Large intestine (tissue), 3 donors: Measurements from ENCODE around the gene WWP2. TPM values are rescaled to one million over a fixed set of nuclear protein-coding genes. Genes with fewer than 3 reads are reported as not detected.

ENCODE experiments used
- DNase-seq, 2 donors: peaks; one replicate each; pipeline versions ENCODE4 v3.0.0 to v3.0.0-alpha.2; 2013
- H3K27ac ChIP-seq: one replicate; pipeline ENCODE4 v1.5.1; 2013; ENCODE audit warnings: low read length
- H3K27me3 ChIP-seq: 2 replicates; pipeline ENCODE4 v1.6.1; 2013; ENCODE audit warnings: low read length; ENCODE audit not compliant: control insufficient read depth, insufficient read depth
- H3K36me3 ChIP-seq: 2 replicates; pipeline ENCODE4 v1.6.1; 2013; ENCODE audit warnings: low read length; ENCODE audit not compliant: control insufficient read depth, insufficient read depth
- H3K4me1 ChIP-seq: one replicate; pipeline ENCODE4 v1.6.1; 2013; ENCODE audit warnings: low read length; ENCODE audit not compliant: control insufficient read depth, insufficient read depth
- H3K4me3 ChIP-seq: one replicate; pipeline ENCODE4 v1.5.1; 2013; ENCODE audit warnings: low read length
- H3K9me3 ChIP-seq: one replicate; pipeline ENCODE4 v1.6.1; 2013; ENCODE audit warnings: mild to moderate bottlenecking, low read depth, low read length, moderate library complexity; ENCODE audit not compliant: control insufficient read depth
- WGBS: methylation state at CpG from one replicate; pipeline ENCODE4 v1.1.5; 2013; ENCODE audit warnings: low lambda C conversion rate; ENCODE audit not compliant: insufficient coverage; 5-methylcytosine and 5-hydroxymethylcytosine counted together
- polyA plus RNA-seq: library from polyadenylated mRNA; unstranded; fragments of 120-200 nt; gene quantifications from one replicate; pipeline ENCODE4 v1.2.1, GENCODE V29; 2013

Gene WWP2
- polyA plus RNA-seq, 1 donor: 40.4 TPM

DNA sequence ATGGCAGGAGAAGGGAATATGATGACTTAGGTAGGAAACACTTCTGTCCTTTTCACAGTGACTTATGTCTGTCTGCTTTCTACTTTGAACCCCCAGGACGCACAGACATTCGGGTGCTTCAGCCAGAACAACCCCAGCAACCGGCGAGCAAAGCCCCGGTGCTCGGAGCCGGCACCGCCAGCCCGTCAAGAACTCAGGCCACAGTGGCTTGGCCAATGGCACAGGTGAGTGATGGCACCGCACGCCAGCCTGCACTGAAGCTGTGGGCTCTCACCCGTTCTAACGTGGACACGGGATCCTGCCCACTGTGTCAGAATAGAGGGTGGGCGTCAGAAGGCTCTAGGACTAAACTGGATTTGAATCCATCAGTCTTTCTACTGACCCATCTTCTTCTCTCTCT is 109.6 kb downstream of the WWP2 start:
- no peak overlapping the region for H3K27ac ChIP-seq
- WGBS: no CpG with 5 or more reads among the region's 15 CpGs
- H3K36me3 ChIP-seq: peaks cover 60% of the 10 kb centered on the region

GRCh38 chr16:69872888-69873287 is 110.8 kb downstream of the WWP2 start:
- H3K27me3 ChIP-seq: no peaks in the 10 kb centered on the region
- no peak for DNase-seq
- H3K4me3 ChIP-seq: no peak overlapping the region
- H3K27ac ChIP-seq: no peak overlapping the region
- H3K36me3 ChIP-seq: peaks cover 62% of the 10 kb centered on the region
- H3K4me1 ChIP-seq: no peaks in the 10 kb centered on the region
- H3K9me3 ChIP-seq: peaks cover 8% of the 10 kb centered on the region
- WGBS: no CpG with 5 or more reads among the region's 7 CpGs

More for the DNA sequence above, 109.6 kb downstream of the WWP2 start:
- no peak for DNase-seq
- Histone ChIP-seq H3K4me3 (no peak overlapping the region), H3K4me1 (no peaks in the 10 kb centered on the region), H3K27me3 (no peaks in the 10 kb centered on the region), H3K9me3 (peaks cover 5% of the 10 kb centered on the region)

DNA sequence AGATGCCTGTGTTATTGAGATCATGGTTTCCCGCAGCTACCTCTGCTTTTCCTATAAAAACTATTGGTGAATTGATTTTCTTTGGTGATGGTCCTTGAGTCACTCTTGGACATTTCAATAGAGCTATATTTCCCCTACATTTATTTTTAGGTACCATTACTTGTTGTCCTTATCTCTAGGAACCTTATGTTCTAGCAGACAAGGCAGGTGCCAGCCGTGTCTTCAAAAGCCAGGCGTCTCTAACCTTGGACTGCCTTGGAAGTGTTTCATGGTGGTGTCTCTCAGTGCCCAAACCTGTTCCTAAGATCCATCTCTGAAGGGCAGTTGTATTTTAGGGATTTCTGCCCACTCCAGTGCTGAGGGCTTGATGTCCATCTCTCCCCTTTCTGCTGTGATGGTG is 111.7 kb downstream of the WWP2 start:
- H3K27me3 ChIP-seq: no peaks in the 10 kb centered on the region
- peaks cover 8% of the 10 kb centered on the region for H3K9me3 ChIP-seq
- no peak for DNase-seq
- no peaks in the 10 kb centered on the region for H3K4me1 ChIP-seq
- no peak overlapping the region for H3K4me3 ChIP-seq
- H3K27ac ChIP-seq: no peak overlapping the region
- H3K36me3 ChIP-seq: peaks cover 59% of the 10 kb centered on the region
- no CpG with 5 or more reads among the region's 3 CpGs for WGBS

DNA sequence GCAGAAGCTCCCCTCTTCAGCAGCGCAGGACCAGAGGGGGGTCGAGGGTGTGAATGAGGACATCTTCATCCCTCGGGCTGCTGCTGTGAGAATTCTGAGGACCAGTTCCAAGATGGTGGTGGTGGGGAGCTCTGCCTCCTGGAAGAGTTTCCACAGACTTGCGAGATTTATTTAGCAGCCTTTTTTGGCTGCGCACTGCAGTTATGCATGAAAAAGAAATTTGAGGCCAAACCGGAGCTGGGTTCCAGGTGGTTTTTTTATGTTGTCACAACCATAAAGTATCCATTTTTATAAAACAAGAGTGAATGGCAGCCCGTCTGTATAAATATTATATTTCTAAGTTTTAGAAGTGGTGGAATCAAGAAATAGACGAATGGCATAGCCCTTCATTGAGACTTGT is 112.1 kb downstream of the WWP2 start:
- Histone ChIP-seq H3K9me3 (peaks cover 8% of the 10 kb centered on the region), H3K27me3 (no peaks in the 10 kb centered on the region), H3K4me3 (no peak overlapping the region), H3K36me3 (peaks cover 61% of the 10 kb centered on the region), H3K27ac (no peak overlapping the region), H3K4me1 (no peaks in the 10 kb centered on the region)
- 100% methylated on average over 2 of the region's 8 CpGs for WGBS
- no peak for DNase-seq

GRCh38 chr16:69880640-69881133 is 118.6 kb downstream of the WWP2 start:
- Histone ChIP-seq H3K27me3 (no peaks in the 10 kb centered on the region), H3K4me1 (no peaks in the 10 kb centered on the region), H3K9me3 (peaks cover 8% of the 10 kb centered on the region), H3K36me3 (peaks cover 42% of the 10 kb centered on the region), H3K4me3 (no peak overlapping the region), H3K27ac (no peak overlapping the region)
- no CpG with 5 or more reads among the region's 10 CpGs for WGBS
- DNase-seq: no peak

- H3K4me1 ChIP-seq: no peaks in the 10 kb centered on the region
- H3K36me3 ChIP-seq: peaks cover 40% of the 10 kb centered on the region
- no peak overlapping the region for H3K4me3 ChIP-seq
- no peaks in the 10 kb centered on the region for H3K27me3 ChIP-seq
- no CpG with 5 or more reads among the region's 4 CpGs for WGBS
- no peak overlapping the region for H3K27ac ChIP-seq
- no peak for DNase-seq
- peaks cover 8% of the 10 kb centered on the region for H3K9me3 ChIP-seq
Observed at GRCh38 chr16:69881141-69881540, 119.0 kb downstream of the WWP2 start.

DNA sequence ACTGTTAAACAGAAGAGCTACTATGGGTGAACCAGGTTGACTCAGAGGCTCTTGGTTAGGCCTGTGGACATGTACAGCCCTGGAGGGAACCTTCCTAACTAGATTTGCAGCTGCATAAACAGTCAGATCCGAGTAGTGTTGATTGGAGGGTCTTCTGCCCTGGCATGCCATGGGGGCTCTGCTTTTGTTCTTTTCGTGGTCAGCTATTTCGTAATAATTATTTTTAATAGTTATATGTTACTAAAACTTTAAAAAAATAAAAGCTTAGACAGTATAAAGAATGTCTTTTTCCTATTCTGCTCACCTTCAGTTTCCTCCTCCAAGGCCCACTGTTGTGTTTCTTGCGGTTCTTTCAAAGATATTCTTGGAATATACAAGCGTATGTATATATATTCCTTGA is 121.6 kb downstream of the WWP2 start:
- DNase-seq: no peak
- 100% methylated on average over 2 of the region's 5 CpGs for WGBS

DNA sequence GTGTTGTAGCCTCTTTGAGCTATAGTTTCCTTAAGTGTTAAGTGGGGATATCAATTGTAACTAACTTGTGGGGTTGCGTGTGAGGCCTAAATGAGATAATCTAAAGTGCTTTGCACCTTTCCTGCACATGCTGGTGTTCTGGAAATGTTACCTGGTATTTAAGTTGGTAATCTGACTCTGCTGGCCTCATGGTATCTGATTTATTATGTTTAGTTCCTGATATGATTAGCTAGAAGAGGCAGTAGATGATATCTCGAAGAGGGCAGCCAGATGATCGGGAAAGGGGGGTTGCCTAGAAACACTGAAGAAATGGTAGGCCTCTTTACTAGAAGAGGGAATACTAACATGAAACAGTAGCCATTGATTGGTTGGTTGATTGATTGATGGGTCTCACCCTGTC is 123.6 kb downstream of the WWP2 start:
- peaks cover 37% of the 10 kb centered on the region for H3K36me3 ChIP-seq
- no peak overlapping the region for H3K27ac ChIP-seq
- H3K4me3 ChIP-seq: no peak overlapping the region
- H3K4me1 ChIP-seq: no peaks in the 10 kb centered on the region
- DNase-seq: no peak
- no peaks in the 10 kb centered on the region for H3K27me3 ChIP-seq
- WGBS: no CpG with 5 or more reads among the region's 3 CpGs
- H3K9me3 ChIP-seq: no peaks in the 10 kb centered on the region

More for the DNA sequence above, 121.6 kb downstream of the WWP2 start:
- Histone ChIP-seq H3K9me3 (no peaks in the 10 kb centered on the region), H3K27me3 (no peaks in the 10 kb centered on the region), H3K27ac (no peak overlapping the region), H3K36me3 (peaks cover 32% of the 10 kb centered on the region), H3K4me3 (no peak overlapping the region), H3K4me1 (no peaks in the 10 kb centered on the region)

DNA sequence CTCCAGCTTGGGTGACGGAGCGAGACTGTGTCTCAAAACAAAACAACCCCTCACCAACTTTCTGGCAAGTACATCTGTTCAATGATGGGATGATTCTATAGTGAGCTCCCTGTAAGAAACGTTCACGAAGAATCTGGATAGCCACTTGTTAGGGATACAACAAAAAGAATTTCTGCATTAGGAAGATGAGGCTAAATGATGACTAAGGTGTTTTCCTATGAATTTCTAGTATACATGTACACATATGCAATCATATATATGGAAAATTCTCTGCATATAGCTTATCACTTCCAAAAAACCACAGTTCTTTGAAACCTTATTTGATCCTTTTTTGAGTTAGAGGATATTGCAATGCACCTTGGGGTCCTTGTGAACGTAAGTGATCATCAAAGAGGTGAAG is 124.6 kb downstream of the WWP2 start:
- Histone ChIP-seq H3K9me3 (no peaks in the 10 kb centered on the region), H3K27ac (no peak overlapping the region), H3K36me3 (peaks cover 33% of the 10 kb centered on the region), H3K4me1 (no peaks in the 10 kb centered on the region), H3K27me3 (no peaks in the 10 kb centered on the region), H3K4me3 (no peak overlapping the region)
- WGBS: no CpG with 5 or more reads among the region's 5 CpGs
- DNase-seq: no peak

DNA sequence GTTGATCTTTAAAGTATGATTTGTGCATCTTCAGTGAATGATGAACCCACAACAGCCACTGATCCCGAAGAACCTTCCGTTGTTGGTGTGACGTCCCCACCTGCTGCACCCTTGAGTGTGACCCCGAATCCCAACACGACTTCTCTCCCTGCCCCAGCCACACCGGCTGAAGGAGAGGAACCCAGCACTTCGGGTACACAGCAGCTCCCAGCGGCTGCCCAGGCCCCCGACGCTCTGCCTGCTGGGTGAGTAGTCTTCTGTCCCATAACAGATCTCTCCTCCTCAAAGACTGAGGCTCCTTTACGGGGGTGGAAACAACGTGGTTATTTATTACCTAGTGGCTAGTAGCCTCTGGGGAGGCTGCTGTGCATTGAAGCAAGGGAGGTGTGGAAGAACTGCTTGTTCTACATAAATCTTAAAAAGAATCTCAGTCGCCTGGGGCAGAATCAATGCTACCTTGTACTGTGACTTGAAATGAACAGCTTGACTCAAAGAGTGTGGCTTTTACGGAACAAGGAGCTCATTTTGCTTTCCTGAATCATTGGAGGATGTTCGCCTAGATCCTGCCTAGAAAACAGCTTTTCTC is 126.0 kb downstream of the WWP2 start:
- no peak for DNase-seq
- no peak overlapping the region for H3K27ac ChIP-seq
- no peaks in the 10 kb centered on the region for H3K9me3 ChIP-seq
- no CpG with 5 or more reads among the region's 15 CpGs for WGBS
- no peak overlapping the region for H3K4me3 ChIP-seq
- H3K27me3 ChIP-seq: no peaks in the 10 kb centered on the region
- H3K36me3 ChIP-seq: peaks cover 30% of the 10 kb centered on the region
- H3K4me1 ChIP-seq: no peaks in the 10 kb centered on the region

GRCh38 chr16:69889295-69889964 is 127.3 kb downstream of the WWP2 start:
- Histone ChIP-seq H3K27me3 (no peaks in the 10 kb centered on the region), H3K9me3 (no peaks in the 10 kb centered on the region), H3K4me3 (no peak overlapping the region), H3K36me3 (peaks cover 22% of the 10 kb centered on the region), H3K4me1 (no peaks in the 10 kb centered on the region), H3K27ac (no peak overlapping the region)
- no CpG with 5 or more reads among the region's 7 CpGs for WGBS
- DNase-seq: no peak
